NCI-H1048 (cell line): ENCODE data around the gene COX14.

Source experiments
- DNase-seq: peaks from one replicate; lab custom pipeline; 2025; lab: John Stamatoyannopoulos, UW

COX14 gene

DNA sequence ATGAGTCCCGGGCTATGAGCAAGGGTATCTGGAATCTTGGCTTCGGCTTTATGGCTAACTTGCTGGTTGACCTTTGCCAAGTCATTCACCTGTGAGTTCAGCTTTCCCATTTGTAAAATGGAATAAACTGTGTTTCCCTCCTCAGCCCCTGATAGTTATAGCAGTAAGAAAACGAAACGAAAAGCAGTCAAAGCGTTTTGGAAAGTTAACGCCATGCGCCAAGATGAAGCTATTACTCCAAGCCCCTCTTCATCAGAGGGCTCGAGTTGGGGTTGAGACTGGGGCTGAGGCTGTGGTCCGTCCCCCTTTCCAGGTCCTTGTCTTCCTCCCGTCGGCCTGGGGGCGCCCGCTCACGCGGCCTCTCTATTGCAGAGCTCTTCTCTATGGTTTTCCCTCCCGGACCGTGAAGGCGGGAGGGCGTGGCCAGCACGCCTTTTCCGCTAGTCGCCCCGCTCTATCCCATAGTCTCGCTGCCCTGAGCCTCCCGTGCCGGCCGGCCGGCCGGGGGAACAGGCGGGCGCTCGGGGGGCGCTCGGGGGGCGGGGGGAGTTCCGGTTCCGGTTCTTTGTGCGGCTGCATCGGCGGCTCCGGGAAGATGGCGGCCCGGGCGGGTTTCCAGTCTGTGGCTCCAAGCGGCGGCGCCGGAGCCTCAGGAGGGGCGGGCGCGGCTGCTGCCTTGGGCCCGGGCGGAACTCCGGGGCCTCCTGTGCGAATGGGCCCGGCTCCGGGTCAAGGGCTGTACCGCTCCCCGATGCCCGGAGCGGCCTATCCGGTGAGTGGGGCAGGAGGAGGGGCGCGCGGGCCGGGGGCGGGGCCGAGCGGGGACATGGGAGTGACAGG, 27.0 kb upstream of the COX14 start, which contains the start of gene SMARCD1:
Gene SMARCD1 (plus strand): TSS at position 568 of the 840 bp plus-strand sequence. CDS start 28 bp downstream, at position 596.
- DNase-seq, result peak; percentile 83

DNA sequence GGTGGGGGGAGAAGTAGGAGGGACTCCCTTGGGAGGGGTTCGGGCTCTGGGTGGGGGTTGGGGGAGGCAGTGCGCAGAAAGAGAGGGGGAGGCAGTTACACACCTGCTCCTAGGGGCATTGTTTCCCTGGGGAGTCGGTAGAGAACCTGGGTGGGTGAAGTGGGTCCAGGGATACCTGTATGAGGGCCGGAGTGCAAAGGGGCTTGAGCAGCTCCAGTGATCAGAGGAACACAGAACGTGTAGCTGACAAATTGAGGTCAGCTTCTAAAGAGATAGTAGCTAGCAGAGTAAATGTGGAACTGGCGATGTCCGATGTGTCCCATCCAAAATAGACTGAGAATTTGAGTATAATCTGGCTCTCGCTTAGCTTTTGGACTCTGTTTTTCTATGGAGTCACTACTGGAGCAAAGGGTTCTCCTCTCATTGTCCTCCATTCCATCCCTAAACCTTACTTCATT, 26.4 kb upstream of the COX14 start:
- DNase-seq, result no peak

GRCh38 chr12:50086148-50086547, 25.9 kb upstream of the COX14 start:
- no peak for DNase-seq

DNA sequence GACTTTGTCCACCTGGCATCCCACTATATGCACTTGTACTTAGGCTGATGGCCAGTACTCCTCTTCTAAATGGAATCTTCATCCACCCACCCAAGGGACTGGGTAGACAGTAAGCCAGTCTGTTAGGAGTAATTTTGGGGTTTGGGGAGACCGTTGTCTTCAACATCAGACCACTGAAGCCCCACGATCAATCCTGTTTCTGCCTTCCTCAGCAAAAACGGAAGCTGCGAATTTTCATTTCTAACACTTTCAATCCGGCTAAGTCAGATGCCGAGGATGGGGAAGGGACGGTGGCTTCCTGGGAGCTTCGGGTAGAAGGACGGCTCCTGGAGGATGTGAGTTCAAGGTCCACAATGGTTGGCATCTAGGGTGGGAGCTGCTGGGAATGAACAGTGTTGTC, 24.9 kb upstream of the COX14 start:
- no peak for DNase-seq

DNA sequence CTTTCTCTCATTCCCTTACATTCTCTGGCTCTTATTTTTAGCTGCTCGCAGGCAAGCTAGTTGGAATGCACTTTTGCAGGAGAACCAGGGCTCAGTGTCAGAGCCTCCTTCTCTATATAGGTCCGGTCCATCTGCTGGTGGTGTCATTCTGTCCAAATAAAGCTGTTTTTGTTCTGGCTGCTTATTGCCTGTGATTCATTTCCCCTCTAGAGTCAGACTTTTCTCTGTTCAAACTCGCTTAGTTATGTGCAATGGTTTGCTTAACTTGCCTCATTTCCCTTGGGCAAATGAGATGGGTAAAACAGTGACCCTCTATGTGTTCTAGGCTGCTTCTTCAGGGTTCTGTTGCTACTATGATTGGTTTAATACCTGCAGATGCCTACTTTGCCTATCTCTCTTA, 24.0 kb upstream of the COX14 start:
- DNase-seq, result no peak

GRCh38 chr12:50088577-50089335, 23.3 kb upstream of the COX14 start:
- DNase-seq, result peak; percentile 37

GRCh38 chr12:50089730-50090129, 22.3 kb upstream of the COX14 start:
- no peak for DNase-seq

DNA sequence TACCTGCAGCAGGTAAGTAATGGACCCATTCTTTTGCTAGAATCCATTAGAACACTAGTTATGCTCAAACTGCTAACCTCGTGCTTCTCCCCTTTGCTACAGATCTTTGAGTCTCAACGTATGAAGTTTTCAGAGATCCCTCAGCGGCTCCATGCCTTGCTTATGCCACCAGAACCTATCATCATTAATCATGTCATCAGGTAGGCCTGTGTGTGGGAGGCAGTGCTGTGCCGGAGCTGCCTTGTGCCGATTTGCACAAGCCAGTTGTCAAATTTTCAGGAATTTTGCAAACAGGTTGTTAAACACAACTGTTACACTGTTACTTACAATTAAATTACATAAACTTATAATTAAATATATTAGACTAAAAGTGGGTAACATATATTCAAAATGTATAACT, 21.6 kb upstream of the COX14 start:
- no peak for DNase-seq

DNA sequence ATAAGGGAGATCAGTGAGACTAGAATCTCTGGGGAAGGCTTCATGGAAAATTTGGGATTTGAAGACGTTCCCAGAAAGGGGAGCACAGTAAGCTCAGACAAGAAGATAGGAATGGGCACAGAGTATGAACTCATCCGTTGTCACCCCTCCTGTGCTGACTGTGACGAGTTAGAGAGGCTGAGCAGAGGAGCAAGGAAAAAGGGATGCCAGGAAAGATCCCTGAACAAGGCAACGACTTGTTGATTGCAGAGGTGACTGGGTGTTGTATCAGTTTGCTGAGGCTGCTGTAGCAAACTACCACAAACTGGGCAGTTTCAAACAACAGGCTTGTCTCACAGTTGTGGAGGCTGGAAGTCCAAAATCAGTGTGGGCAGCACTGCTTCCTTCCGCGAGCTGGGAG, 14.1 kb upstream of the COX14 start:
- DNase-seq, result no peak

- no peak for DNase-seq
Measured at GRCh38 chr12:50099302-50100008, 12.6 kb upstream of the COX14 start.

- DNase-seq, result no peak
Measured at GRCh38 chr12:50100561-50100960, 11.5 kb upstream of the COX14 start.

- no peak for DNase-seq
Measured at GRCh38 chr12:50101663-50102062, 10.4 kb upstream of the COX14 start.

GRCh38 chr12:50102131-50102531, 9.9 kb upstream of the COX14 start:
- no peak for DNase-seq

DNA sequence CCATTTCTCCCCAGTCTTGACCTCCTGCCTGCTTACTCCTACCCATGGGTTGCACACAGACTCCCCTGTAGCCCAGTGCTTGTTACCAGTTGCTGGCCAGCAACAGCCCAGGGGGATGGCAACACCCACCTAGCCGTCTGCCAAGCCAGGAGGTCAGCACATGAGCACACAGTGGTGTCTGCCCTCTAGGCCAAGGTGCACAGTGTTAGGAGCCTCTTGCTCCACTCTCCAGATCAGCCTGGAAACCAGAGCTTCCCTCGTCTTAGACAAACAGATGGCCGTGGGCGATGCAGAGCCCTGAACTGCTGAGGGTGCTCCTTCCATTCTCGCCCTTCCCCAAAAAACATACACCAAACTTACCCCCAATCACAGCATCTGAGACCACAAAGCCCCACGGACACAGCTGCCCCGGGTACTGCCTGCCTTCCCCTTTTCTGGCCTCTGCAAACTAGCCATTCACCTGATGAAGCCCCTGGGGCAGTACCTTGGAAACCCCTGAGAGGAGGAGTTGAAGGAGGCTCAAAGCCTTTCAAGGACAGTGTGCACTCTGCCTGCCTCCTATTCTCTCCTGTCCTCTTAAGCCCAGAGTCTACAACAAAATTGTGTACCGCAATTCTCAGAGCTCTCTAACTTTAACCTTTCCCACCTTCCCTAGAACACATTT, 9.3 kb upstream of the COX14 start:
- DNase-seq, result no peak

GRCh38 chr12:50103351-50103750, 8.7 kb upstream of the COX14 start:
- no peak for DNase-seq

DNA sequence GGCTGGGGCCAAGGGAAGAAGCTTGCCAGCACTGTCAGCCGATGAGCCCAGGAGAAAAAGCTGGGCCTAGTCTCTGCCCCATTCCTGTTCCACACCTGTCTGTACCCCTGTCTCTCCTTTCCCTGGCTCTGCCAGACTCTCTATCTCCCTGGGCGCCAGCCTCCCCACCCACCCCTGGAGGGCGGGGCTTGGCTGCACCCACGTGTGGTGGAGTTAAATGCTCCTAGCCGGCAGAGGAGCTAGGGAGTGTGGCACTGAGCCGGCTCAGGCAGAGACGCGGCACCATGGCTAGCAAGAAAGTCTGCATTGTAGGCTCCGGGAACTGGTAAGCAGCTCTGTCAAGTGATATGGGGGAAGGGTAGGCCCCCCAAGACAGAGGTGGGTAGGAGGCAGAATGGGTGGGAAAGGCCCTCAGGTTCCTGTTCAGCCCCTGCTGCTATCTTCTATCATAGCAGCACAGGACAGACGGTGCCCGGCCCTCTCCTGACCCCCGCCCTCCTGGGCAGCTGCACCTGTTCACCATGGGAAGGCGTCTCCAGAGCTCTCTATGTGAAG, 8.2 kb upstream of the COX14 start, which contains the start of gene GPD1:
Gene GPD1 (plus strand): TSS at position 242 of the 555 bp plus-strand sequence. CDS start 43 bp downstream, at position 285.
- no peak for DNase-seq

DNA sequence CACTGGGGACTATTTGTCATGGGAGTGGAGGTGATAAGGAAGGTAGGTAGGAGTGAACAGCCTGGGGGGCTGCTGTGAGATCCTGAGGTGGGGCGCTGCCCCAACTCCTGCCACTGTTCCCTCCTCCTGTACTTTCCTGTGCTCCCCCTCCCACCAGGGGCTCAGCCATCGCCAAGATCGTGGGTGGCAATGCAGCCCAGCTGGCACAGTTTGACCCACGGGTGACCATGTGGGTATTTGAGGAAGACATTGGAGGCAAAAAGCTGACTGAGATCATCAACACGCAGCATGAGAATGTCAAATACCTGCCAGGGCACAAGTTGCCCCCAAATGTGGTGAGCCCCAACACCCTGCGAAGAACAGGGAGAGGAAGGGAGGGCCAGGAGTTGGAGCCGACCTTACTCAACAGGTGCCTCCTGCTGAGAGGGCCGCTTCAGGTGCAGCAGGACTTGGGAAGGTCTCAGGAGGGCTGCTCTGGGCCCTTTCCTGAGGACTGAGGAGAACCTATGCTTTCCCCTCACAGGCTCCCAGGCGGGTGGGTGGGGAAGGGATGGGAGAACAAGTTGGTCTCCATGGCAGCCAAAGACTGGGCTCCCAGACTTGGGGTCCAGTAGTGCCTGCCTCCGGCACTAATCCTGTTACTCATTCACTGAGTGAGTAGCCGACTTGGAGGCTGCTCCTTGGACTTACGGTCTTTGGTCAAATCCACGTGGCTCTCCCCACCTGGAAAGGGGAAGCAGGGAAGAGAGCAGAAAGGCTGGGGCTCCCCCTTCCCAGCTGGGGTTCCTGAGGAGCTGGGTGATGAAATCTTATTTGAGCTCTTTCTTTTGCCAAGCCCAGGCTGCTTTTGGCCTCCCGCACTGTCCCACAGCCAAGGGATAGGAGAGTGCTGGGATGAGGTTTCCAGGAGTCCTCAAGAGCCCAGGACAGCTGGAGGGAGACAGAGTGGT, 7.3 kb upstream of the COX14 start:
- DNase-seq, result no peak

- no peak for DNase-seq
Measured at GRCh38 chr12:50105913-50106450, 6.1 kb upstream of the COX14 start.

DNA sequence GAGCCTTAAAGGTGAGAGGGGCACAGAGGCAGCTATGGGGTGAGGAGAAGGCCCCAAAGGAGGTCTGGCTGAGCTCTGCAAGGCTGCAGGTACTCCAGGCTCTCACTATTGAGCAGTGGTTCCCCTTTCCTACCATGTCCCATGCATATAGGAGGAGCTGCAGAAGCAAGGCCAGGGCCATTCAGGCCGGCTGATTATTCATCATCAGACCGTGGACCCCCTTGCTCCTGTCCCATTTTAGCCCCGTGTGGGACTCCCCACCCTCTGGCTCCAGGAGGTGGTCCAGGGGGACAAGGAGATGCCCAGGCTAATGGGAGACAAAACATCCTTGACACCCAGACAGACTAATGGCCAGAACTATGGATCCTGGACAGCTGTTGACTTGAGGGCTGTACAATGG, 5.1 kb upstream of the COX14 start:
- DNase-seq, result no peak
